ENCODE data around the gene CMTM6.

CMTM6 gene

DNA sequence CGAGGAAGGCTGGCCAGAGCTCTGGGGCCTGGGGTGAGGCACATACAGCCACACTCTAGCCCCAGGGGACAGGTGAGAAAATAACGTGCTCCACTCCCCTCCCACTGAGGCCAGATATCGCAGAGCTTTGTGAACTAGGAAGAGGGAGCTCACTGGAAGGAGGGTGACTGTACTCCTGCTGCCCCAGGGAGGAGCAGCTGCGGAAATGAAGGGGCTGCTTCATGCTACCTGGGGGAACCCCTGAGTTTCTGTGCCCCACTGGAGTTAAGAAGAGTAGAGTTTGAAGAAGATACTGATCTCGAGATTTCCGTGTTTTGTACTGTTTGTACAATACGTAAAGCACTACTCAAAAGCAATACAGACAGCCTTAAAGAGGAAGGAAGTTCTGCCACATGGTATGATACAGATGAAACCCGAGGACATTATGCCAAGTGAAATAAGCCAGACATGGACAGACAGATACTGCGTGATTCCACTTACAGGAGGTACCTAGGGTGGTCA, 44.6 kb downstream of the CMTM6 start:
- no peak overlapping the region for H3K4me3 ChIP-seq (ENCODE audit: low read depth, low read length)
- TF ChIP-seq CTCF (conservative IDR thresholded peaks at IDR 0.05; ENCODE audit: low read depth, low read length), result no peak
- DNase-seq (ENCODE audit: low read depth), result no peak

GRCh38 chr3:32456429-32457130, 46.1 kb downstream of the CMTM6 start:
- TF ChIP-seq CTCF (conservative IDR thresholded peaks at IDR 0.05; ENCODE audit: low read depth, low read length), result no peak
- DNase-seq (ENCODE audit: low read depth), result no peak
- H3K4me3 ChIP-seq (ENCODE audit: low read depth, low read length), result no peak overlapping the region

DNA sequence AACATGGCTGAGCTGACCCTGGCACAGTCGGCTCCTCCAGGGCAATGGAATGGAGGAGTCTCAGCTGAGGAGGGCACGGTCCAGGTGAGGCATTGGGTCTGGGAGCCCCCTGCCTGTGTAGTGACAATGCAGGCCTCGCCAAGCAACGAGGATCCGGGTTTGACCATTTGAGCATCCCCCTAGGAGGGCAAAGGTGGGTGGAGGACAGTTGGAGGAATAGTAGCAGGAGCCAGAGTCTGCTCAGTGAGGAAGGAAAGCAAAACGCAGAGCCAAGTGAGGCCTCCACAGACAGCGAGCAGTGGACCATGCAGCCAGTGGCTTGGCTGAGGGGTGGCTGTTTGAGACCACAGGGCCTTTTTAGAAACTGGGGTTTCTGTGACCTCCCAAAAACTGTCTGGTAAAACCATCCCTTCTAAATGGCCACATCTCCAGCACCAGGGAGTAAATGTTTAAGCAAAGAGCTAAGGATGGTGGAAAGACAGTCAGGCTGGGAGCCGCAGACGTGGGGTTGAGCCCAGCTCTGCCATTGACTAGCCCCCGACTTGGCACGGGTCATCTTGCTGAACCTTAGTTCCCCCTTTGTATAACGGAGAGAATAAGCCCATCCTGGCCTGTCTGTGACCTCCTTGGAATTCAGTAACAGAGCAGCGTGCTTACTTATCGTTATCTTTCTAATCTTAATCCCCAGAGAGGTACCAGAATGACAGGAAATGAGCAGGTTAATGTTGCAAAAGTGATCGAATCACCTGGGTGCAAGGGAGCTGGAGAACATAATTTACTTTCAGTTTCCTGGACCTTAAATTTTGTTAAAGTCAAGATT, 46.8 kb downstream of the CMTM6 start:
- DNase-seq (ENCODE audit: low read depth), result no peak
- H3K4me3 ChIP-seq (ENCODE audit: low read depth, low read length), result no peak overlapping the region
- no peak for TF ChIP-seq CTCF (conservative IDR thresholded peaks at IDR 0.05; ENCODE audit: low read depth, low read length)

- no peak for TF ChIP-seq CTCF (conservative IDR thresholded peaks at IDR 0.05; ENCODE audit: low read depth, low read length)
- no peak overlapping the region for H3K4me3 ChIP-seq (ENCODE audit: low read depth, low read length)
- DNase-seq (ENCODE audit: low read depth), result no peak
These were observed 47.7 kb downstream of the CMTM6 start for GRCh38 chr3:32454731-32455608.

GRCh38 chr3:32454111-32454510, 48.5 kb downstream of the CMTM6 start:
- no peak for TF ChIP-seq CTCF (conservative IDR thresholded peaks at IDR 0.05; ENCODE audit: low read depth, low read length)

GRCh38 chr3:32453346-32453745, 49.3 kb downstream of the CMTM6 start:
- H3K4me3 ChIP-seq (ENCODE audit: low read depth, low read length), result no peak overlapping the region
- DNase-seq (ENCODE audit: low read depth), result peak; percentile 77
- no peak for TF ChIP-seq CTCF (conservative IDR thresholded peaks at IDR 0.05; ENCODE audit: low read depth, low read length)

More at GRCh38 chr3:32454111-32454510, 48.5 kb downstream of the CMTM6 start:
- no peak for DNase-seq (ENCODE audit: low read depth)
- no peak overlapping the region for H3K4me3 ChIP-seq (ENCODE audit: low read depth, low read length)

All from choroid plexus epithelial cell (primary cell).